Type B pancreatic cell (in vitro differentiated cells): Measurements from ENCODE around the gene CSTPP1. TPM values are rescaled to one million over a fixed set of nuclear protein-coding genes. Genes with fewer than 3 reads are reported as not detected.

Experiments used
- DNase-seq: peaks from one replicate; pipeline ENCODE4 v3.0.0; 2021; ENCODE audit warnings: mixed read lengths; ENCODE audit not compliant: unreplicated experiment; ENCODE audit errors: extremely low spot score
- H3K27ac Mint-ChIP-seq: 2 replicates; pipeline ENCODE4 v1.8.0; 2021; ENCODE audit warnings: mild to moderate bottlenecking, mixed read lengths
- H3K27me3 Mint-ChIP-seq: 2 replicates; pipeline ENCODE4 v1.8.0; 2021; ENCODE audit warnings: mixed read lengths
- H3K36me3 Mint-ChIP-seq: 2 replicates; pipeline ENCODE4 v1.8.0; 2021; ENCODE audit warnings: mixed read lengths
- H3K4me1 Mint-ChIP-seq: one replicate; pipeline ENCODE4 v1.8.0; 2021; ENCODE audit warnings: mixed read lengths; ENCODE audit not compliant: unreplicated experiment
- H3K4me3 Mint-ChIP-seq: 2 replicates; pipeline ENCODE4 v1.8.0; 2021; ENCODE audit warnings: mild to moderate bottlenecking, mixed read lengths
- H3K9me3 Mint-ChIP-seq: 2 replicates; pipeline ENCODE4 v1.8.0; 2021; ENCODE audit warnings: mixed read lengths
- total RNA-seq: library from RNA; stranded (reverse); gene quantifications from 2 replicates; pipeline ENCODE4 v1.2.1, GENCODE V29; 2021; ENCODE audit warnings: low replicate concordance
- TF ChIP-seq, protein P1 (sequence below): fragments of 200-600 bp; sonication (generic); conservative IDR thresholded peaks from 2 replicates; pipeline ENCODE4 v1.5.0; 2021; ENCODE audit warnings: antibody characterized with exemption, mild to moderate bottlenecking

Gene CSTPP1
- total RNA-seq, 1 donor from 2014 or later, result 44.4 TPM

- peaks cover 3% of the 10 kb centered on the region for H3K36me3 Mint-ChIP-seq
- TF ChIP-seq, protein P1, sequence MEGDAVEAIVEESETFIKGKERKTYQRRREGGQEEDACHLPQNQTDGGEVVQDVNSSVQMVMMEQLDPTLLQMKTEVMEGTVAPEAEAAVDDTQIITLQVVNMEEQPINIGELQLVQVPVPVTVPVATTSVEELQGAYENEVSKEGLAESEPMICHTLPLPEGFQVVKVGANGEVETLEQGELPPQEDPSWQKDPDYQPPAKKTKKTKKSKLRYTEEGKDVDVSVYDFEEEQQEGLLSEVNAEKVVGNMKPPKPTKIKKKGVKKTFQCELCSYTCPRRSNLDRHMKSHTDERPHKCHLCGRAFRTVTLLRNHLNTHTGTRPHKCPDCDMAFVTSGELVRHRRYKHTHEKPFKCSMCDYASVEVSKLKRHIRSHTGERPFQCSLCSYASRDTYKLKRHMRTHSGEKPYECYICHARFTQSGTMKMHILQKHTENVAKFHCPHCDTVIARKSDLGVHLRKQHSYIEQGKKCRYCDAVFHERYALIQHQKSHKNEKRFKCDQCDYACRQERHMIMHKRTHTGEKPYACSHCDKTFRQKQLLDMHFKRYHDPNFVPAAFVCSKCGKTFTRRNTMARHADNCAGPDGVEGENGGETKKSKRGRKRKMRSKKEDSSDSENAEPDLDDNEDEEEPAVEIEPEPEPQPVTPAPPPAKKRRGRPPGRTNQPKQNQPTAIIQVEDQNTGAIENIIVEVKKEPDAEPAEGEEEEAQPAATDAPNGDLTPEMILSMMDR, result no peak
- no peak overlapping the region for H3K27ac Mint-ChIP-seq
- H3K4me3 Mint-ChIP-seq, result no peak overlapping the region
- peaks cover 31% of the 10 kb centered on the region for H3K4me1 Mint-ChIP-seq
- no peak for DNase-seq
- H3K27me3 Mint-ChIP-seq, result no peaks in the 10 kb centered on the region
- no peaks in the 10 kb centered on the region for H3K9me3 Mint-ChIP-seq
These were observed 42.8 kb downstream of the CSTPP1 start for GRCh38 chr11:46979358-46979757.

- DNase-seq, result no peak
- Mint-ChIP-seq H3K9me3 (no peaks in the 10 kb centered on the region), H3K36me3 (peaks cover 3% of the 10 kb centered on the region), H3K4me3 (no peak overlapping the region), H3K27ac (no peak overlapping the region), H3K4me1 (peaks cover 30% of the 10 kb centered on the region), H3K27me3 (no peaks in the 10 kb centered on the region)
- TF ChIP-seq, protein P1, result no peak
These were observed 44.9 kb downstream of the CSTPP1 start for GRCh38 chr11:46981436-46981835.

- TF ChIP-seq, protein P1, result no peak
- Mint-ChIP-seq H3K4me3 (no peak overlapping the region), H3K4me1 (peaks cover 23% of the 10 kb centered on the region), H3K9me3 (no peaks in the 10 kb centered on the region), H3K27ac (no peak overlapping the region), H3K27me3 (no peaks in the 10 kb centered on the region), H3K36me3 (peaks cover 7% of the 10 kb centered on the region)
- DNase-seq, result no peak
These were observed 46.4 kb downstream of the CSTPP1 start for GRCh38 chr11:46982797-46983452.

GRCh38 chr11:46983598-46983997 is 47.0 kb downstream of the CSTPP1 start:
- DNase-seq, result no peak
- Mint-ChIP-seq H3K36me3 (peaks cover 13% of the 10 kb centered on the region), H3K4me3 (no peak overlapping the region), H3K27me3 (no peaks in the 10 kb centered on the region), H3K9me3 (no peaks in the 10 kb centered on the region), H3K27ac (no peak overlapping the region), H3K4me1 (peaks cover 19% of the 10 kb centered on the region)
- TF ChIP-seq, protein P1, result no peak

DNA sequence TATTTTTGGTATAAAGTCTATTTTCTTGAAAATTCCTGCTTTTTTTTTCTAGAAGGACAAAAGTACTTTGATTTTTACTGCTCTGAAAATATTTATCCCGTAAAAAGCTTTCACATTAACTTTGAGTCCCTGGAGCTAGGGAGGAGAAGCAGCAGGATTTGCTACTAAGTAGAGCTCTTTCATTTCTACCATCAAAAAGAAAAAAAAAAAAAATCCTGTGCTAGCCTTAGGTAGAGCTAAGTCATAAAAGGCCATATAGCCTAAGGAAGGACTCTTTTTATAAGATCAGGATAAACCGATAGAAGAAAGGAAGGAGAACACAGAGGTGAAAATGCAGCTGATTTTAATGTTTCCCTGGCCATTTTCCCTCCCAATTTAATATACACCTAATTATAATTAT is 48.0 kb downstream of the CSTPP1 start:
- peaks cover 19% of the 10 kb centered on the region for H3K4me1 Mint-ChIP-seq
- H3K9me3 Mint-ChIP-seq, result peaks cover 1% of the 10 kb centered on the region
- no peak overlapping the region for H3K4me3 Mint-ChIP-seq
- TF ChIP-seq, protein P1, result no peak
- DNase-seq, result no peak
- H3K27me3 Mint-ChIP-seq, result no peaks in the 10 kb centered on the region
- no peak overlapping the region for H3K27ac Mint-ChIP-seq
- H3K36me3 Mint-ChIP-seq, result peaks cover 14% of the 10 kb centered on the region
